Loucy (cell line): ENCODE results near the gene PACRG.

ENCODE experiments used
- H2AFZ ChIP-seq: fragments of 200-600 bp; sonication (generic); 2 replicates; pipeline ENCODE4 v1.6.0; 2016; ENCODE audit warnings: antibody characterized with exemption, mild to moderate bottlenecking, low read length, moderate library complexity
- H3F3A ChIP-seq: fragments of 200-600 bp; 2 replicates; pipeline ENCODE4 v1.6.0; 2016; ENCODE audit warnings: antibody characterized with exemption, low read depth, mild to moderate bottlenecking
- H3K27me3 ChIP-seq: fragments of 200-600 bp; sonication (generic); 2 replicates; pipeline ENCODE4 v1.6.1; 2014; ENCODE audit warnings: low read length, mild to moderate bottlenecking; ENCODE audit not compliant: insufficient read depth, poor library complexity, severe bottlenecking
- H3K36me3 ChIP-seq: fragments of 200-600 bp; sonication (generic); 2 replicates; pipeline ENCODE4 v1.6.1; 2016; ENCODE audit warnings: low read length; ENCODE audit not compliant: insufficient read depth
- H3K4me1 ChIP-seq: fragments of 200-600 bp; sonication (generic); 2 replicates; pipeline ENCODE4 v1.5.1; 2014; ENCODE audit warnings: low read length, mild to moderate bottlenecking; ENCODE audit not compliant: insufficient read depth, poor library complexity, severe bottlenecking
- H3K4me2 ChIP-seq: fragments of 200-600 bp; sonication (generic); 2 replicates; pipeline ENCODE4 v1.6.0; 2014; ENCODE audit warnings: antibody characterized with exemption, low read length, low read depth, mild to moderate bottlenecking; ENCODE audit not compliant: poor library complexity, severe bottlenecking
- H3K4me3 ChIP-seq: fragments of 200-600 bp; sonication (generic); 2 replicates; pipeline ENCODE4 v1.5.1; 2014; ENCODE audit warnings: low read length, mild to moderate bottlenecking, mixed read lengths; ENCODE audit not compliant: poor library complexity, severe bottlenecking
- H3K79me2 ChIP-seq: fragments of 200-600 bp; sonication (generic); 2 replicates; pipeline ENCODE4 v1.6.1; 2014; ENCODE audit warnings: low read length; ENCODE audit not compliant: insufficient read depth
- H3K9ac ChIP-seq: fragments of 200-600 bp; sonication (generic); 2 replicates; pipeline ENCODE4 v1.6.0; 2014; ENCODE audit warnings: mild to moderate bottlenecking, low read depth, low read length, moderate library complexity; ENCODE audit not compliant: poor library complexity, severe bottlenecking
- H3K9me2 ChIP-seq: fragments of 200-600 bp; sonication (generic); replicated peaks from 2 replicates; pipeline ENCODE4 v1.6.1; 2016; ENCODE audit warnings: low read depth, low read length, mixed read lengths
- H3K9me3 ChIP-seq: fragments of 200-600 bp; sonication (generic); 2 replicates; pipeline ENCODE4 v1.6.1; 2014; ENCODE audit warnings: mild to moderate bottlenecking, antibody characterized with exemption, low read length, low read depth; ENCODE audit not compliant: insufficient read depth
- H4K20me1 ChIP-seq: fragments of 200-600 bp; sonication (generic); 2 replicates; pipeline ENCODE4 v1.6.0; 2014; ENCODE audit warnings: antibody characterized with exemption, low read length, mild to moderate bottlenecking; ENCODE audit not compliant: insufficient read depth, poor library complexity, severe bottlenecking
- EZH2phosphoT487 ChIP-seq: fragments of 200-600 bp; IDR thresholded peaks from 2 replicates; pipeline ENCODE4 v1.6.1; 2018; ENCODE audit warnings: antibody characterized with exemption, mild to moderate bottlenecking, moderate library complexity, borderline replicate concordance
- TF ChIP-seq, protein P1 (sequence below): fragments of 200-600 bp; sonication (generic); conservative IDR thresholded peaks from 2 replicates; pipeline ENCODE4 v1.5.1; 2014; ENCODE audit warnings: mild to moderate bottlenecking, antibody characterized with exemption, low read length

Gene PACRG

GRCh38 chr6:162710419-162710818 is 17.4 kb upstream of the PACRG start:
- Histone ChIP-seq H4K20me1 (no peaks in the 10 kb centered on the region), H3K4me2 (no peak overlapping the region)
- TF ChIP-seq EZH2phosphoT487: no peak
- TF ChIP-seq, protein P1, sequence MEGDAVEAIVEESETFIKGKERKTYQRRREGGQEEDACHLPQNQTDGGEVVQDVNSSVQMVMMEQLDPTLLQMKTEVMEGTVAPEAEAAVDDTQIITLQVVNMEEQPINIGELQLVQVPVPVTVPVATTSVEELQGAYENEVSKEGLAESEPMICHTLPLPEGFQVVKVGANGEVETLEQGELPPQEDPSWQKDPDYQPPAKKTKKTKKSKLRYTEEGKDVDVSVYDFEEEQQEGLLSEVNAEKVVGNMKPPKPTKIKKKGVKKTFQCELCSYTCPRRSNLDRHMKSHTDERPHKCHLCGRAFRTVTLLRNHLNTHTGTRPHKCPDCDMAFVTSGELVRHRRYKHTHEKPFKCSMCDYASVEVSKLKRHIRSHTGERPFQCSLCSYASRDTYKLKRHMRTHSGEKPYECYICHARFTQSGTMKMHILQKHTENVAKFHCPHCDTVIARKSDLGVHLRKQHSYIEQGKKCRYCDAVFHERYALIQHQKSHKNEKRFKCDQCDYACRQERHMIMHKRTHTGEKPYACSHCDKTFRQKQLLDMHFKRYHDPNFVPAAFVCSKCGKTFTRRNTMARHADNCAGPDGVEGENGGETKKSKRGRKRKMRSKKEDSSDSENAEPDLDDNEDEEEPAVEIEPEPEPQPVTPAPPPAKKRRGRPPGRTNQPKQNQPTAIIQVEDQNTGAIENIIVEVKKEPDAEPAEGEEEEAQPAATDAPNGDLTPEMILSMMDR: no peak

GRCh38 chr6:162710936-162711335 is 16.8 kb upstream of the PACRG start:
- Histone ChIP-seq H3K79me2 (no peaks in the 10 kb centered on the region), H2AFZ (no peak overlapping the region), H3K4me1 (no peaks in the 10 kb centered on the region), H3K9me3 (0 out of 2 replicates have a peak, but pooled peaks cover 6% of the 10 kb centered on the region), H3K27me3 (no peaks in the 10 kb centered on the region), H3K4me2 (no peak overlapping the region), H3K9me2 (no peaks in the 10 kb centered on the region), H3K36me3 (no peaks in the 10 kb centered on the region), H4K20me1 (no peaks in the 10 kb centered on the region), H3F3A (no peaks in the 10 kb centered on the region), H3K9ac (no peak overlapping the region), H3K4me3 (no peak overlapping the region)
- TF ChIP-seq, protein P1: no peak
- no peak for TF ChIP-seq EZH2phosphoT487

More at GRCh38 chr6:162710419-162710818, 17.4 kb upstream of the PACRG start:
- Histone ChIP-seq H3K27me3 (no peaks in the 10 kb centered on the region), H3K4me1 (no peaks in the 10 kb centered on the region), H3K9ac (no peak overlapping the region), H3K9me2 (no peaks in the 10 kb centered on the region), H3K4me3 (no peak overlapping the region), H3K79me2 (no peaks in the 10 kb centered on the region), H2AFZ (no peak overlapping the region), H3K9me3 (0 out of 2 replicates have a peak, but pooled peaks cover 6% of the 10 kb centered on the region), H3F3A (no peaks in the 10 kb centered on the region), H3K36me3 (no peaks in the 10 kb centered on the region)

DNA sequence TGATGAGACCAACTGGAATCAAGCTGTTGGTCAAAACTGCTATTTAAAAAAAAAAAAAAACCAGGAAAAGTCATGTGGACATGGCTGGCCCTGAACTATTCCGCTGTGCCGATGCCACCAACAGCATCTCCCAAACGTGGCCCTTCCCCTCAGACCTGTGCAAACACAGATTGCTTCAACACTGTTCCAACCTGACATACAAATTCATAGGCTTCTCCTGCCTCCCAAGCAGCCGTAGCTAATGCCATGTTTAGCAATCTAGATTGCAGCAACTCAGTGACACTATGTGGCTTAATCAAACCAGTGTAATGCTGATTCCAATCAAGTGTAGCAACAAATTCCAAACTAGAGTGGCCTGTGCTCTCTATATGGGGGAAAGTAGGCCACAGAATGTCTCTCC is 16.4 kb upstream of the PACRG start:
- H3F3A ChIP-seq: no peaks in the 10 kb centered on the region
- 0 out of 2 replicates have a peak, but pooled peaks cover 6% of the 10 kb centered on the region for H3K9me3 ChIP-seq
- no peak overlapping the region for H3K9ac ChIP-seq
- no peaks in the 10 kb centered on the region for H4K20me1 ChIP-seq
- no peak overlapping the region for H3K4me2 ChIP-seq
- H3K36me3 ChIP-seq: no peaks in the 10 kb centered on the region
- no peaks in the 10 kb centered on the region for H3K9me2 ChIP-seq
- H3K27me3 ChIP-seq: no peaks in the 10 kb centered on the region
- TF ChIP-seq, protein P1: no peak
- no peak for TF ChIP-seq EZH2phosphoT487
- H3K4me3 ChIP-seq: no peak overlapping the region
- H2AFZ ChIP-seq: no peak overlapping the region
- H3K4me1 ChIP-seq: no peaks in the 10 kb centered on the region
- H3K79me2 ChIP-seq: no peaks in the 10 kb centered on the region
